Ramos (cell line): ENCODE measurements around the gene EML4.
"Not testable (repeated sequence)": the region's sequence is repeated elsewhere in the genome, so short reads cannot be mapped to it uniquely, and the experiment has no call there.

ENCODE experiments used
- in situ Hi-C: fragments of 300-500 bp; cut with MboI; formaldehyde crosslinking; loops from one replicate; pipeline ENCODE4 v1.14.3; 2022; ENCODE audit warnings: low sequenced_read_pairs; ENCODE audit not compliant: unreplicated experiment

Gene EML4

DNA sequence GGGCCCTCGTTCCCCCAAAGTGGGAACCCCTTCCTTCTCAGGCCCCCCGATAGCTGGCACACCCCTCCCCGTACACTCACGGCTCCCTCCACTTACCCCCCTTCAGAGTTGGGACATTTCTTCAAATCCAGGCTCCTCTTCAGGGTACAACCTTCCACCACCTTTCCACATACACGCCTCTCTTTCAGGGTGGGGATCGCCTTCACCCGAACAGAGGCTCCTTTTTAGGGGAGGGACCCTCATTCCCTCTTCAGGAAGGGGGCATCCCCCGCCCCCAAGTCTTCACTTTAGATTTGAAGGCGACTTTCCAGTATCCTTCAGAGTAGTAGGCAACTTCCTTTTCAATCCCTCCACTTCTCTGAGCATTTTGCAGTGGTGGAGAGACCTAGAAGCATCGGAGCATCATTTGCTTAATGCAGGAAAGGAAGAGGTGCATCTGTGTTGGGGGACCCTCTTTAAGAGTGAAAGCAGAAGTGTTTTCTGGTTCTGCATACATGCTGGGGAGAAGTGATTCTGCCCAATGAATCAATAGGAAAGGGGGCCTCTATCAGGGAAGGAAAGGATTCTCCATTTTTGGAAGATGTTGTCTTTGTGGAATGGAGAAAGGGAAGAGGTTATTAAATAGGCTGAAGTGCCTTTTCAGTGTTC is 845 bp downstream of the EML4 start:
- in situ Hi-C loops, result no loop called here

- in situ Hi-C loops, result no loop called here
These were observed 1.7 kb downstream of the EML4 start for GRCh38 chr2:42170619-42171395.

DNA sequence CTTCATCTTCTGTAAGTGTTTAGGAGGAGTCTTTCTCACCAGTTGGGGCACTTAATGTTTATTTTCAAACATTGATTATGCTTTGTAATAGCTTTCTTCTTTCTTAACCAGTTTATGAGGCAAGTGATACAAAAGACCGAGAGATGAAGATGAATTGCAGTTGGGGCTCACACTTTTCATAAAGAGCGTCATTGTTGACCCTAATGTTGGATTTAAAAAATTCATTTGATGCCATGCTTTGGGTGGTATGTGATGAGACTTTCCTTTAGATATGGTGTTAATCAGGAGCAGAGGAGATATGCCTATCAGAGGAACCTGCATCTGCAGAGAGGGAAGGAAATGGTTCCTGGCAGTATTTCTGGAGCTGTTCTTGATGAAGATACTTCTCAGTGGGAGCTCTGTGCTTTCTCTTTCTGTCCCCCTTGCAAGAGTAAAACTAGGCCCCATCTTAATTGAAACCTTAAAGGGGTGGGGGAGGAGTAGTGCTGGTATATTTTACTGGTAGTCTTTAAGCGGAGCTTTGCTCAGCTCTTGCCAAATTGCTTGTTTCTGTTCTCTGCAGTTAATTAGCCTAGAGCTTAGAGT is 2.3 kb downstream of the EML4 start:
- in situ Hi-C loops, result no loop called here

DNA sequence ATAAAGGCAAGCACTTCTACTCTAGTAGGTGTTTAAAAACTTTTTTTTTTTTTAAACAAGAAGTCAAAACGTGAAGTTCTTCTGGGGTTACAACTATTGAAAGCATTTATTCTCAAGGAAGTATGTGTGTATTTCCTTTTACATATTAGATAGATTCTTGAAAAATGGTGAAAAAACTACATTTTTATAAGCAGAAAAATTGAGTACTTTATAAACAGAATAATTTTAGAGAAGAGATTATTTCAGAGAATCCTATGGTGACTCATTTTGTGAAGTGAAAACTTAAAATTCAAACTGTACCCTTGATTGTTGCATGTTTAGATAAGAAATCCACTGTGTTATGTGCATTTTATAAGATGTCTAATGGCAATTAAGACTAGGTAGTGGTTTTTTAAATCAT is 2.9 kb downstream of the EML4 start:
- in situ Hi-C loops, result no loop called here

GRCh38 chr2:42172566-42172965 is 3.4 kb downstream of the EML4 start:
- in situ Hi-C loops, result no loop called here

- in situ Hi-C loops, result not testable (repeated sequence)
These were observed 4.3 kb downstream of the EML4 start for GRCh38 chr2:42173467-42173866.

GRCh38 chr2:42176992-42177738 is 8.0 kb downstream of the EML4 start:
- in situ Hi-C loops, result no loop called here

- in situ Hi-C loops, result no loop called here
These were observed 9.2 kb downstream of the EML4 start for GRCh38 chr2:42178335-42178734.

- in situ Hi-C loops, result no loop called here
These were observed 11.1 kb downstream of the EML4 start for GRCh38 chr2:42180300-42180699.

DNA sequence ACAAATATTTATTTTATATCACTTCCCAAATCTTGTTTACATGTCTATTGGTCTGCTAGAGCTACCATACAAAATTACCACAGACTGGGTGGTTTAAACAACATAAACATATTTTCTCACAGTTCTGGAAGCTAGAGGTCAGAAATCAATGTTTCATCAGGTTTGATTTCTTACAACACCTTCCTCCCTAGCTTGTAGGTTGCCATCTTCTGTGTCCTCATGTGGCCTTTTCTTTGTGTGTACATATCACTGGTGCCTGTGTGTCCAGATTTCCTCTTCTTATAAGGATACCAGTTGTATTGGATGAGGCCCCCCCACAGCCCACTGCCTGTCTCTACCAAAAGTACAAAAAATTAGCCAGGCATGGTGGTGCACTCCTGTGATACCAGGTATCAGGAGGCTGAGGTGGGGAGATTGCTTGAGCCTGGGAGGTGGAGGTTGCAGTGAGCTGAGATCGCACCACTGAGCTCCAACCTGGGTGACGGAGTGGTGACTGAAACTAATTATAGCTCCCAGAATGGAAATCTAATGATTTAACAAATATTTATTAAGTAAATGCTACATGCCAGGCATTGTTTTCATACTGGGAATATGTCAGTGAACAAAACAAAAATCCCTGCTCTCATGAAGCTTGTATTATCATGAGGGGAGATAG is 13.6 kb downstream of the EML4 start:
- in situ Hi-C loops, result no loop called here

GRCh38 chr2:42183775-42184174 is 14.6 kb downstream of the EML4 start:
- in situ Hi-C loops, result no loop called here

DNA sequence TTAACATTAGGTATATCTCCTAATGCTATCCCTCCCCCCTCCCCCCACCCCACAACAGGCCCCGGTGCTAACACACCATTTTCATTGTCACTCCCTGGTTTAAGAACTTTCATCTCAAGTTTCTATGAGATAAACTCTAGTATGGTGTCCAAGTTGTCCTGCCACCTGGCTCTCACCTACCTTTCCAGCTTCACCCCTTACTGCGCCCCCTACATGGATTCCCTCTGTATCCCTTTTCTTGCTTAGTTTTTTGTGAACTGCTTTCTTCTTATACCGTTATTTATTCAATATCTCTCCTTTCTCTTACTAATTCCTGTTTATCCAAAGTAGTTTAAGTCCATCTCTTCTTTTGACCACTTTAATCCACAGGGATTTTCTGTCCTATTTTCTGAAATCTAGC is 15.2 kb downstream of the EML4 start:
- in situ Hi-C loops, result no loop called here

- in situ Hi-C loops, result no loop called here
These were observed 16.2 kb downstream of the EML4 start for GRCh38 chr2:42185220-42185921.

DNA sequence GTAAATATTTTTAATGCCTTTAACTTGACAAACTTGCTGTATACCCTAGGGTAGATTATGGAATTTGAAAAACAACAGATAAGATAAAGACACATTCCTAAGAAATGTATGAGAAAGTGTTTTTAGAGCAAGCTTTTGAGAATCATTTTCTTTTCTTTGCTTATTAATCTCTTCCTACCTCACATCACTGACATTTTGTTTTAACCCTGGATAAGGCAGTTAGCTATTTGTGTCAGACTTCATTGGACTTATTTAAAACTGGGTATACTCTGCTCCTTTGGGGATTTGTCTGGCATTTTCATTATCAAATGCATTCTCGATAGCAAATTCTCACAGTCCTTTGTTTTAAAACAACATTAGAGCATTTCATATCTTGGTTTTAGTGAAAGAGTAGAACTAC is 17.2 kb downstream of the EML4 start:
- in situ Hi-C loops, result no loop called here

DNA sequence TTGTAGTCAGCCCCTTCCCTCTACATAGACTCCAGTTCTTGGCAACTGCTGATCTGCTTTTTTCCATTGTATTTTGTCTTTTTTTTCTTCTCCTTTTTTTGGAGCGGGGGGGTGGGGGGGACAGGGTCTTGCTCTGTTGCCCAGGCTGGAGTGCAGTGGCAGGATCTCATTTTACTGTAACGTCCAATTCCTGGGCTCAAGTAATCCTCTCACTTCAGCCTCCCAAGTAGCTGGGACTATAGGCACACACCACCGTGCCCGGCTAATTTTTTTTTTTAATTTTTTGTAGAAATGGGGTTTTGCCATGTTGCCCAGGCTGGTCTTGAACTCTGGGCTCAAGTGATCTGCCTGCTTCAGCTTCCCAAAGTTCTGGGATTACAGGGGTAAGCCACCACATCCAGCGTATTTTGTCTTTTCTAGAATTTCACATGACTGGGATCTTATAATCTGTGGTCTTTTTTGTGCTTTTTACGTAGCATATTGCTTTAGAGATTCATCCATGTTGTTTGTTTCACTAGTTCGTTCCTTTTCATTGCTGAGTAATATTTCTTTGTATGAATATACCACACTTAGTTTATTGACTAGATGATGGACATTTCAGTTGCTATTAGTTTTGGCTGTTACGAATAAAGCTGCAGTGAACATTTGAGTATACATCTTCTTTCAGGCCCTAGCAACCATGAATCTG is 17.9 kb downstream of the EML4 start:
- in situ Hi-C loops, result no loop called here

DNA sequence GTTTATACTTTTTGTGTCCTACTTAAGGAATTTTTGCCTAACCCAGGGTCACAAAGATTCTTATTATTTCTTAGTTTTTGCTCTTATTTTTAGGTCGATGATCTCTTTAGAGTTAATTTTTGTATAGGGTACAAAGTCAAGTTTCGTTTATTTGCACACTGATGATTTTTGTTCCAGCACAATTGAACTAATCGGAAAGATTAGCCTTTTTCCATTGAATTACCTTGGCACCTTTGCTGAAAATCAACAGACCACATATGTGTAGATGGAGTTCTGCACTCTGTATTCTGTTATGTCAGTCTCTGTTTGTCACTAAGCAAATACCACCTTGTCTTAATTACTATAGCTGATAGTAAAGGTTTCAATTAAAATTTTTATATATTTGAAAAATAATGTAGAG is 18.7 kb downstream of the EML4 start:
- in situ Hi-C loops, result no loop called here

DNA sequence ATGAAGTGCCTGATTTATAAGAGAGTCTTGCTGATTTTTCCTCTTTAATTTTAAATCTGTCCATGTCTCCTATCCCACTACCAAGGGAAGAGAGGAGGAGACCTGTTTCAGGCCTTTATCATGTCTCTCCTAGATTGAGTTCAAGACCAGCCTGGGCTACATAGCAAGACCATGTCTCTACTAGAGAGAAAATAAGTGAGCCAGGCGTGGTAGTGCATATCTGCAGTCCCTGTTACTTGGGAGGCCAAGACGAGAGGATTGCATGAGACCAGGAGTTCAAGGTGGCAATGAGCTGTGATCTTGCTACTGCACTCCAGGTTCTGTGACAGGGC is 20.0 kb downstream of the EML4 start:
- in situ Hi-C loops, result no loop called here

DNA sequence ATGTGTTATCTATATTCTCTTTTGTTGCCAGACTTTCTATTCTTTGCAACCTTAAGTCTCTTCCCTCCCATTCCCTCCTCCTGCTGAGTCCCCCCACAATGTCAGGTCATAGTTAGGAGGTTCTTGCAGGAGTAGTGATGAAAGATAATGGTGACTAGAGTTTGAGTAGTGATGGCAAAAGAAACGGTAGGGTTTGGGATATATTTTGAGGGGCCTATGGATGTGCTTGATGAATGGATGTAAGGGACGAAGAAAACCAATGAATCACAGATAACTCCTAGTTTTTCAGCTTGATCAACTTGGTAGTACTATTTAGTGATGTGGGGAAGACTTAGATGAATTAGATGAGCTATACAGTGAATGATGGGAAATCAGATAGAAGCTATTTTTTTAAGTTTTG is 21.0 kb downstream of the EML4 start:
- in situ Hi-C loops, result no loop called here

DNA sequence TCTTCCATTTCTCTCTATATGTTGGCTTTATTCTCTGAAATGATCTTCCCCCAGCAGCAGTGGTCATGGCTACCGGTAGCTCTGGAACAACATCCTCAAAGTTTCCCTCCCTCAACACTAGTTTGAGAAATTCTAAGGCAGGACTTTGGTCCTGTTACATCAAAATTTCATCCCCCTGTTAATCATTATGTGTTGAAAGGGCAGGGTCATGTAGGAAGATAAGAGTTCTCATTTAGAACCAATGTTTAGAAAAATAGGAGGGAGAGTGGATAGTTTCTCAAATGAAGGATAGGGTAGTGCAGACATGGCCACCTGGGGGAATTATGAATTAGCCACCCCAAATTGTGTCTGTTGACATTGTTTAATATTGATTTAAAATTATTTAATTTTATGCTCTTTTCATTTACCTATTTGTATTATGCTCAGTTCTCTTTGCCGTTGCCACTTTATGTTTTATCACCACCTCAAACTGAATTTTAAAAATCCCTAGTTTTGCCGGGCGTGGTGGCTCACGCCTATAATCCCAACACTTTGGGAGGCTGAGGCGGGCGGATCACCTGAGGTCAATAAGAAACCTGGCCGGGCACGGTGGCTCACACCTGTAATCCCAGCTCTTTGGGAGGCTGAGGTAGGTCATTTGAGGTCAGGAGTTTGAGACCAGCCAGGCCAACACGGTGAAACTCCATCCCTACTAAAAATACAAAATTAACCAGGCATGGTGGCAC is 22.3 kb downstream of the EML4 start:
- in situ Hi-C loops, result no loop called here
